A549 treated with AZD9567 at 1 μM for 4 hours (cell line): ENCODE measurements around the gene CSRNP2. TPM values are rescaled to one million over a fixed set of nuclear protein-coding genes. Genes with fewer than 3 reads are reported as not detected.

Experiments
- total RNA-seq: library from RNA; stranded (reverse); fragments of 200-300 nt; extraction: Qiagen RNA extraction; gene quantifications from 5 replicates; pipeline ENCODE4 v1.2.3, GENCODE V29; 2022; ENCODE audit not compliant: insufficient read depth

Gene CSRNP2, protein sequence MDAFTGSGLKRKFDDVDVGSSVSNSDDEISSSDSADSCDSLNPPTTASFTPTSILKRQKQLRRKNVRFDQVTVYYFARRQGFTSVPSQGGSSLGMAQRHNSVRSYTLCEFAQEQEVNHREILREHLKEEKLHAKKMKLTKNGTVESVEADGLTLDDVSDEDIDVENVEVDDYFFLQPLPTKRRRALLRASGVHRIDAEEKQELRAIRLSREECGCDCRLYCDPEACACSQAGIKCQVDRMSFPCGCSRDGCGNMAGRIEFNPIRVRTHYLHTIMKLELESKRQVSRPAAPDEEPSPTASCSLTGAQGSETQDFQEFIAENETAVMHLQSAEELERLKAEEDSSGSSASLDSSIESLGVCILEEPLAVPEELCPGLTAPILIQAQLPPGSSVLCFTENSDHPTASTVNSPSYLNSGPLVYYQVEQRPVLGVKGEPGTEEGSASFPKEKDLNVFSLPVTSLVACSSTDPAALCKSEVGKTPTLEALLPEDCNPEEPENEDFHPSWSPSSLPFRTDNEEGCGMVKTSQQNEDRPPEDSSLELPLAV
- total RNA-seq = 13.8 to 16.0 TPM (median 14.4 TPM) in 5 replicates

DNA sequence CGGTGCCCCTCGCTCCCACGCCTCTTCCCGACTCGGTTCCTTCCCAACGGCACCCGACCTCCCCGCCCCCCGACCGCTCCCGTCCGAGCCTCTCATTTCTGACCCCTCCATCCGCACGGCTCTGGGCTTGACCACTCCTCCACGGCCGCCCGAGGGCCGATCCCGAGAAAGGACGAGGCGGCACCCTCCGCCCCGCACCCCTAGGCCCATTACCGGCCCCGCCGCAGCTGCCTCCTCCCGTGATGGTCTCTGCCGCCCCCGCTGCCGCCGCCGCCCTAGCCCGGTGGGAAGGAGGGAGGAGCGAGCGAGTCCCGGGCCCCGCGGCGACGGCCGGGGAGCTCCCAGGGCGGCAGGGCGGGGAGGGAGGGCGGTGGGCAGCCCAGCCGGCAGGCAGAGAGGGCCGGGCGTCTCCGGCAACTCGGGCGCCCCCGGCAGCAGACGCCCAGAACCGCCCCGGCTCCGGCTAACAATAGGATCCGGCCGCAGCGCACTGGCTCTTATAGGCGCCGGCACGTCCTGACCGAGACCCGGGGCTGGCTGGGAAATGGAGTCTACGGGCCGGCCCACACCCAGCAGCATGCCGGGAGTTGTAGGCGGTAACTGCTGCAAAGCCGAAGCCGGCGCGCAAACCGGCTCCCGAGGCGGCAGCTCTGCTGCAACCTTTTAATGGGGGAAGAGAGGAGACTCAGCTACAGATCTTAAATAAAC is at the start of gene CSRNP2:
Gene CSRNP2, minus strand, starts transcription at position 471 of the 708 bp plus-strand sequence. CDS start 7,035 bp downstream, outside the sequence.

DNA sequence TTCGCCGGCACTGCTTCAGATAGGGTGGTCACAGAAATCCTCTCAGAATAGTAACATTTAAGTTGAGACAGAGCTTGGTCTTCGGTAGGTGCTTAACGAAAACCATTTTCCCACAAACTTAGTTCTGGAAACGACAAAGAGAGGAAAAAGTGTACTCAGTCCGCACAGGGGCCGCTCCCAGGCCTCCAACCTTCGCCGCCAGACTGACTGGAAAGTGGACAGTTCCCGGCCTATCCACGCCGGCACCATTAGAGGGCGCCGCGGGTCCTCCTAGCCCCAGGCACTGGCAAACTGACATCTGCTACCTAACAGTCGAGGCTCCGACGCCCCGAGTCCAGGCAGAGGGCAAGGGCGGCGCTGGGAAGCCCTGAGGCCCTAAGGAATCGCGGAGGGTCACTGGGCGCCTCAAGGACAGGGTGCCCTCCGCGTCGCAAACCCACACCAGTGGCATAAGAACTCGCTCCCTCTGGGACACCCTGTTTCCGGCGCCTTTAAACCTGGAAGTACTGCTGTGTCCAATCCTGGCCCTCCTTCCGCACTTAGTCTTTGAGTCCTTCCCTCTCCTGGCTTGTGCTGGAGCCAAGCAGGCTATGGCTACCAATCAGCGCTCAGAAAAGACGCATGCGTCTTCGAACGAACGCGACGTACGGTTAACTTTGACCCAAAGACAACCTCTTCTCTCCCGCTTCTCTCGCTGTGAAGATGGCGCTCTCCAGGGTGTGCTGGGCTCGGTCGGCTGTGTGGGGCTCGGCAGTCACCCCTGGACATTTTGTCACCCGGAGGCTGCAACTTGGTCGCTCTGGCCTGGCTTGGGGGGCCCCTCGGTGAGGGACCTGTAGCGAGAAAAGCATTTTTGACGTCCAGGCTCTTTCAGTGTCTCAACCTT is 35.5 kb downstream of the CSRNP2 start, which contains the start of gene LETMD1:
Gene LETMD1, plus strand, starts transcription at position 673 of the 886 bp plus-strand sequence. Its CDS starts 30 bp downstream, at position 703.

DNA sequence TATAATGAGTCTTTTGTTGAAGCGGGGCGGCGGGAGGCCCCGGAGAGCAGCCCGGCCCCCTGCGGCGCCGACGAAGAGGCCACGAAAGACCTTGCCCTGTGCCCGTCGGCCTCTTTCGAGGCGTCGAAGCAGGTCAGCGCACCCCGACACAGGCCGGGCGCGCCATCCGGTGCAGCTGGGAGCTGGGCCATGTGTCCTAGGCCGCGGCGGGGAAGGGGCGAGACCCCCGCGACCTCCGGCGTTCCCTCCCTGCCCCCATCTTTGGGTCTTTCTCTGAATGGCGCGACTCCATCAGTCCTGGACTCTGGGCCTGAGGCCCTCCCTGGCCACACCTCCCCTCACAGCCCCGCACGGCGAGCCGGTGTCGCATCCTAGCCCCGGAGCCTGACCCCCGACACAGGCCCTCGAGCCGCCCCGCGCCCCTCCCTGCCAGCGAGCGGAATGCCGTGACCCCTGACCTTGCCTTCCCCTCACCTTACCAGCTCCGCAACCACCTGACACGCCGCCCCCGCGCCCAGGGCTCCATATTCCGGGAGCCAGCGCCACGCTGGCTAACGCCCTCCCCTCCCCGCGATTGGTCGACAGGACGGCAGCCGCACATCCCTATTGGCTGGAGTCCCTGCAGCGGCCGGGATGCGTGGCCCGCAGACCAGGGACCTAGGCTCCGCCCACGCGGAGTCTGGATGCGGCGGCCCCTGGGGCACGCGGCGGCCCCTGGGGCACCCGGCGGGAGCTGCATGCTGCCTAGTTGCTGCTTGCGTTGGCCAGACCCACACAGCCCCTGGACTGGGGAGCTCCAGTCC is 57.4 kb downstream of the CSRNP2 start, which contains the start of gene SLC11A2:
Gene SLC11A2, minus strand, starts transcription at position 549 of the 803 bp plus-strand sequence. CDS start 15,656 bp downstream, outside the sequence.

Other genes starting within 250 kb of the CSRNP2 start
- not detected in 5 replicates for gene TMPRSS12, start 240.7 kb downstream of the CSRNP2 start, total RNA-seq
- gene HIGD1C, start 131.1 kb downstream of the CSRNP2 start, total RNA-seq = not detected in 5 replicates
- 16.1 to 22.4 TPM (median 20.5 TPM) in 5 replicates for gene SLC11A2, start 57.2 kb downstream of the CSRNP2 start, total RNA-seq
- 22.5 to 27.9 TPM (median 23.5 TPM) in 5 replicates for gene LETMD1, start 35.3 kb downstream of the CSRNP2 start, total RNA-seq
- 19.4 to 31.1 TPM (median 20.3 TPM) in 5 replicates for gene TFCP2, start 89.5 kb upstream of the CSRNP2 start, total RNA-seq
- gene POU6F1, start 134.5 kb upstream of the CSRNP2 start, total RNA-seq = 1.2 to 2.5 TPM (median 1.5 TPM) in 5 replicates
- 301 to 328 TPM (median 310 TPM) in 5 replicates for gene DAZAP2, start 155.2 kb upstream of the CSRNP2 start, total RNA-seq
- gene SMAGP, start 186.8 kb upstream of the CSRNP2 start, total RNA-seq = 11.3 to 24.4 TPM (median 21.8 TPM) in 5 replicates
- gene BIN2, start 240.6 kb upstream of the CSRNP2 start, total RNA-seq = 0.07 to 0.09 TPM in 2 of 5 replicates, not detected in the others